DMS79 (cell line): ENCODE results near the gene SERPINB3.
"Not testable (repeated sequence)": the region's sequence is repeated elsewhere in the genome, so short reads cannot be mapped to it uniquely, and the experiment has no call there.

Source experiments
- DNase-seq: peaks from one replicate; lab custom pipeline; 2025; lab: John Stamatoyannopoulos, UW

The SERPINB3 gene

GRCh38 chr18:63646936-63647335 lies 14.8 kb downstream of the SERPINB3 start:
- DNase-seq: no peak

- DNase-seq: not testable (repeated sequence)
These were observed 17.0 kb downstream of the SERPINB3 start for GRCh38 chr18:63644694-63645093.

- not testable (repeated sequence) for DNase-seq
These were observed 17.6 kb downstream of the SERPINB3 start, which contains the start of gene SERPINB4 for GRCh38 chr18:63644142-63644541. SERPINB4 (minus strand) TSS chr18:63644256; CDS start chr18:63643577, 679 bp downstream.

GRCh38 chr18:63642668-63643356 lies 18.9 kb downstream of the SERPINB3 start:
- not testable (repeated sequence) for DNase-seq

GRCh38 chr18:63641157-63641680 lies 20.5 kb downstream of the SERPINB3 start:
- not testable (repeated sequence) for DNase-seq

GRCh38 chr18:63637703-63638102 lies 24.0 kb downstream of the SERPINB3 start:
- DNase-seq: no peak

- no peak for DNase-seq
These were observed 33.9 kb downstream of the SERPINB3 start for GRCh38 chr18:63627819-63628218.

- DNase-seq: no peak
These were observed 35.3 kb downstream of the SERPINB3 start for GRCh38 chr18:63626431-63626830.

GRCh38 chr18:63624863-63625262 lies 36.8 kb downstream of the SERPINB3 start:
- no peak for DNase-seq

GRCh38 chr18:63619661-63620060 lies 42.0 kb downstream of the SERPINB3 start:
- no peak for DNase-seq

- no peak for DNase-seq
These were observed 43.8 kb downstream of the SERPINB3 start for GRCh38 chr18:63617915-63618234.

GRCh38 chr18:63617049-63617914 lies 44.4 kb downstream of the SERPINB3 start:
- DNase-seq: no peak

- no peak for DNase-seq
These were observed 48.3 kb downstream of the SERPINB3 start for GRCh38 chr18:63613420-63613819.

- no peak for DNase-seq
These were observed 55.2 kb downstream of the SERPINB3 start for GRCh38 chr18:63606526-63606925.
